HG03135 (cell line): ENCODE data around the gene RBL2.
"Not testable (repeated sequence)": the region's sequence is repeated elsewhere in the genome, so short reads cannot be mapped to it uniquely, and the experiment has no call there.

Experiments
- ATAC-seq: cut with Tn5 transposase; IDR thresholded peaks from one replicate; pipeline ENCODE4 v1.9.1; 2021; ENCODE audit warnings: mild to moderate bottlenecking, moderate library complexity; ENCODE audit not compliant: unreplicated experiment

Gene RBL2

GRCh38 chr16:53503991-53504663, 69.9 kb downstream of the RBL2 start:
- no peak for ATAC-seq

GRCh38 chr16:53504665-53505064, 70.4 kb downstream of the RBL2 start:
- no peak for ATAC-seq

- no peak for ATAC-seq
Measured at GRCh38 chr16:53506254-53506653, 72.0 kb downstream of the RBL2 start.

GRCh38 chr16:53507464-53508179, 73.4 kb downstream of the RBL2 start:
- no peak for ATAC-seq

- no peak for ATAC-seq
Measured at GRCh38 chr16:53509906-53510703, 75.8 kb downstream of the RBL2 start.

GRCh38 chr16:53510704-53511070, 76.4 kb downstream of the RBL2 start:
- ATAC-seq, result no peak

- ATAC-seq, result no peak
Measured at GRCh38 chr16:53511084-53511402, 76.8 kb downstream of the RBL2 start.

GRCh38 chr16:53511403-53512280, 77.4 kb downstream of the RBL2 start:
- no peak for ATAC-seq

GRCh38 chr16:53512795-53513194, 78.5 kb downstream of the RBL2 start:
- not testable (repeated sequence) for ATAC-seq

- no peak for ATAC-seq
Measured at GRCh38 chr16:53515259-53515658, 81.0 kb downstream of the RBL2 start.

- ATAC-seq, result no peak
Measured at GRCh38 chr16:53515811-53516210, 81.5 kb downstream of the RBL2 start.

GRCh38 chr16:53517851-53518250, 83.6 kb downstream of the RBL2 start:
- ATAC-seq, result no peak

GRCh38 chr16:53518550-53519416, 84.5 kb downstream of the RBL2 start:
- ATAC-seq, result peak; percentile 95

- ATAC-seq, result no peak
Measured at GRCh38 chr16:53519417-53520091, 85.3 kb downstream of the RBL2 start.

GRCh38 chr16:53523126-53523804, 89.0 kb downstream of the RBL2 start:
- no peak for ATAC-seq

- ATAC-seq, result no peak
Measured at GRCh38 chr16:53523971-53524548, 89.8 kb downstream of the RBL2 start.

GRCh38 chr16:53528797-53529196, 94.5 kb downstream of the RBL2 start:
- ATAC-seq, result no peak

- ATAC-seq, result no peak
Measured at GRCh38 chr16:53529513-53529912, 95.2 kb downstream of the RBL2 start.

GRCh38 chr16:53530046-53530445, 95.8 kb downstream of the RBL2 start:
- ATAC-seq, result no peak
